H1 (cell line): ENCODE data around the gene ADCY5. TPM values are rescaled to one million over a fixed set of nuclear protein-coding genes. Genes with fewer than 3 reads are reported as not detected.

ENCODE experiments used
- CTCF ChIA-PET: fragments of 300-600 bp; sonication (Branson Sonifier 250); formaldehyde crosslinking; loops from one replicate; lab custom pipeline; 2021; ENCODE audit not compliant: partially characterized antibody; lab: Charles Lee
- POLR2A ChIA-PET: fragments of 300-600 bp; sonication (Branson Sonifier 250); formaldehyde crosslinking; loops from one replicate; lab custom pipeline; 2021; ENCODE audit warnings: inconsistent platforms; ENCODE audit not compliant: partially characterized antibody; lab: Charles Lee
- DNase-seq, 2 experiments: peaks; one replicate each; pipeline versions ENCODE4 v3.0.0 to v3.0.0-alpha.2; 2010 to 2022; ENCODE audit warnings: low spot score in 2 of 2, low read depth in 1 of 2, mixed read lengths in 1 of 2
- FAIRE-seq: peaks from 2 replicates; lab custom pipeline; 2011; peaks lifted over from hg19 to GRCh38; lab: Jason Lieb, UNC
- H2AFZ ChIP-seq: 2 replicates; pipeline ENCODE4 v1.8.1; 2012; ENCODE audit warnings: low read length, inconsistent platforms
- H2AK5ac ChIP-seq: 2 replicates; pipeline ENCODE4 v1.6.1; 2013; ENCODE audit warnings: low read depth, low read length
- H2BK120ac ChIP-seq: replicated peaks from 2 replicates; pipeline ENCODE3; 2013; ENCODE audit warnings: low read depth, low read length, inconsistent platforms
- H2BK12ac ChIP-seq: 2 replicates; pipeline ENCODE4 v1.6.1; 2013; ENCODE audit warnings: low read depth, low read length
- H2BK15ac ChIP-seq: 2 replicates; pipeline ENCODE4 v1.6.1; 2013; ENCODE audit warnings: low read length
- H2BK20ac ChIP-seq: 2 replicates; pipeline ENCODE4 v1.6.1; 2013; ENCODE audit warnings: low read length
- H2BK5ac ChIP-seq: 2 replicates; pipeline ENCODE4 v1.6.1; 2013; ENCODE audit warnings: low read depth, low read length
- H3K14ac ChIP-seq: 2 replicates; pipeline ENCODE4 v1.6.1; 2013; ENCODE audit warnings: inconsistent platforms; ENCODE audit not compliant: insufficient read length
- H3K18ac ChIP-seq: 2 replicates; pipeline ENCODE4 v1.6.1; 2013; ENCODE audit warnings: low read length; ENCODE audit errors: extremely low read depth
- H3K23ac ChIP-seq: 2 replicates; pipeline ENCODE4 v1.6.1; 2013; ENCODE audit warnings: inconsistent platforms; ENCODE audit not compliant: insufficient read length
- H3K23me2 ChIP-seq: 2 replicates; pipeline ENCODE4 v1.6.1; 2013; ENCODE audit warnings: low read depth, low read length
- H3K27ac ChIP-seq: 2 replicates; pipeline ENCODE4 v1.6.1; 2011; ENCODE audit warnings: low read depth, low read length, inconsistent platforms
- H3K27me3 ChIP-seq, 4 experiments: replicated peaks in 1 of 4; 1 replicate in 1 of 4; 2 replicates in 3 of 4; pipeline versions ENCODE4 v1.6.1 to v1.8.1; 2011 to 2013; ENCODE audit warnings: low read length in 3 of 4, mild to moderate bottlenecking in 3 of 4, inconsistent platforms in 2 of 4, mixed read lengths in 2 of 4, moderate library complexity in 1 of 4; ENCODE audit not compliant: control insufficient read depth in 3 of 4, insufficient read depth in 3 of 4; ENCODE audit errors: extremely low read depth in 1 of 4
- H3K36me3 ChIP-seq, 4 experiments: 2 replicates each; pipeline versions ENCODE4 v1.6.1 to v1.8.1; 2011 to 2013; ENCODE audit warnings: mild to moderate bottlenecking in 4 of 4, low read length in 3 of 4, moderate library complexity in 2 of 4, control low read depth in 1 of 4, inconsistent platforms in 1 of 4; ENCODE audit not compliant: insufficient read depth in 4 of 4, control insufficient read depth in 2 of 4
- H3K4ac ChIP-seq: replicated peaks from 2 replicates; pipeline ENCODE3; 2013; ENCODE audit warnings: low read length, low read depth, mixed read lengths, inconsistent platforms; ENCODE audit not compliant: insufficient read length
- H3K4me1 ChIP-seq, 4 experiments: replicated peaks in 1 of 4; 1 replicate in 1 of 4; 2 replicates in 3 of 4; pipeline versions ENCODE4 v1.6.1 to v1.8.1; 2011 to 2013; ENCODE audit warnings: low read length in 3 of 4, inconsistent platforms in 2 of 4, mixed read lengths in 1 of 4; ENCODE audit not compliant: insufficient read depth in 4 of 4, control insufficient read depth in 3 of 4
- H3K4me2 ChIP-seq, 2 experiments: 2 replicates each; pipeline versions ENCODE4 v1.6.1 to v1.8.1; 2011 to 2013; ENCODE audit warnings: low read depth in 2 of 2, low read length in 2 of 2, control low read depth in 1 of 2, inconsistent platforms in 1 of 2, mild to moderate bottlenecking in 1 of 2; ENCODE audit not compliant: insufficient read depth in 1 of 2
- H3K4me3 ChIP-seq, 4 experiments: fragments of 200-600, 300-600 bp in 1 of 4; sonication (generic), shearing (Covaris generic), sonication (Bioruptor Twin) in 1 of 4; 2 replicates each; pipeline versions ENCODE4 v1.5.1 to v1.8.1; 2011 to 2016; ENCODE audit warnings: low read length in 4 of 4, low read depth in 3 of 4, control low read depth in 2 of 4, inconsistent platforms in 2 of 4, mild to moderate bottlenecking in 2 of 4, mixed read lengths in 1 of 4, moderate library complexity in 1 of 4; ENCODE audit not compliant: insufficient read depth in 2 of 4; ENCODE audit errors: extremely low read depth in 1 of 4
- H3K56ac ChIP-seq: replicated peaks from 2 replicates; pipeline ENCODE3; 2013; ENCODE audit warnings: low read depth, mild to moderate bottlenecking, mixed read lengths, low read length, inconsistent platforms; ENCODE audit not compliant: insufficient read length
- H3K79me1 ChIP-seq: 2 replicates; pipeline ENCODE4 v1.6.1; 2013; ENCODE audit warnings: low read depth, low read length, control low read depth
- H3K79me2 ChIP-seq, 2 experiments: 2 replicates each; pipeline versions ENCODE4 v1.6.1 to v1.8.1; 2012 to 2013; ENCODE audit warnings: low read length in 2 of 2, mild to moderate bottlenecking in 2 of 2, inconsistent platforms in 1 of 2; ENCODE audit not compliant: insufficient read depth in 2 of 2, control insufficient read depth in 1 of 2
- H3K9ac ChIP-seq, 4 experiments: replicated peaks in 1 of 4; 1 replicate in 1 of 4; 2 replicates in 3 of 4; pipeline versions ENCODE4 v1.6.1 to v1.8.1; 2011 to 2013; ENCODE audit warnings: low read depth in 3 of 4, low read length in 3 of 4, control low read depth in 2 of 4, mild to moderate bottlenecking in 2 of 4, moderate library complexity in 2 of 4, inconsistent platforms in 1 of 4; ENCODE audit errors: extremely low read depth in 1 of 4
- H3K9me3 ChIP-seq, 2 experiments: 2 replicates each; pipeline versions ENCODE4 v1.6.1 to v1.8.1; 2012 to 2013; ENCODE audit warnings: mild to moderate bottlenecking in 2 of 2, moderate library complexity in 2 of 2, control low read depth in 1 of 2, inconsistent platforms in 1 of 2, low read depth in 1 of 2, low read length in 1 of 2, mixed read lengths in 1 of 2; ENCODE audit not compliant: insufficient read depth in 2 of 2
- H4K20me1 ChIP-seq, 2 experiments: replicated peaks in 1 of 2; 2 replicates each; pipeline versions ENCODE3 to v1.8.1; 2011 to 2013; ENCODE audit warnings: inconsistent platforms in 2 of 2, low read length in 2 of 2, mild to moderate bottlenecking in 1 of 2; ENCODE audit not compliant: insufficient read depth in 2 of 2, control insufficient read depth in 1 of 2
- H4K5ac ChIP-seq: 2 replicates; pipeline ENCODE4 v1.6.1; 2013; ENCODE audit warnings: low read length, low read depth, mixed read lengths, inconsistent platforms; ENCODE audit not compliant: insufficient read length
- H4K8ac ChIP-seq: 2 replicates; pipeline ENCODE4 v1.8.0; 2013; ENCODE audit warnings: mild to moderate bottlenecking, moderate library complexity, low read length, inconsistent platforms; ENCODE audit not compliant: insufficient read depth; ENCODE audit errors: extremely low read depth
- H4K91ac ChIP-seq: replicated peaks from 2 replicates; pipeline ENCODE3; 2013; ENCODE audit warnings: low read length, mixed read lengths, inconsistent platforms; ENCODE audit not compliant: insufficient read length
- ATF3 ChIP-seq: IDR thresholded peaks from 2 replicates; pipeline ENCODE4 v1.6.1; 2011; ENCODE audit warnings: low read depth, mild to moderate bottlenecking, low read length; ENCODE audit not compliant: insufficient read depth
- BACH1 ChIP-seq: IDR thresholded peaks from 2 replicates; pipeline ENCODE4 v1.6.1; 2012; ENCODE audit warnings: low read length, improper control_type of control experiment
- HDAC2 ChIP-seq, 2 experiments: fragments of 300-600 bp in 1 of 2; sonication (generic) in 1 of 2; IDR thresholded peaks; 2 replicates each; pipeline ENCODE4 v1.6.1; 2011 to 2012; ENCODE audit warnings: low read depth in 2 of 2, low read length in 2 of 2, mild to moderate bottlenecking in 2 of 2, moderate library complexity in 2 of 2, borderline replicate concordance in 1 of 2, inconsistent platforms in 1 of 2
- RNF2 ChIP-seq: fragments of 200-900, 300-1000 bp; sonication (generic); IDR thresholded peaks from 2 replicates; pipeline ENCODE4 v1.7.1; 2016; ENCODE audit warnings: borderline replicate concordance, low read depth, mild to moderate bottlenecking, antibody characterized with exemption, low read length; ENCODE audit not compliant: poor library complexity, severe bottlenecking; ENCODE audit errors: missing control alignments
- SIN3A ChIP-seq, 2 experiments: IDR thresholded peaks in 1 of 2; conservative IDR thresholded peaks in 1 of 2; 2 replicates each; pipeline ENCODE4 v1.6.1; 2011 to 2012; ENCODE audit warnings: low read length in 2 of 2, improper control_type of control experiment in 1 of 2, low read depth in 1 of 2, mild to moderate bottlenecking in 1 of 2
- TAF7 ChIP-seq: optimal IDR thresholded peaks from 2 replicates; pipeline ENCODE3; 2011; ENCODE audit warnings: low read depth, mild to moderate bottlenecking, inconsistent platforms, low read length, moderate library complexity, borderline replicate concordance
- TBP ChIP-seq: IDR thresholded peaks from 2 replicates; pipeline ENCODE4 v1.6.1; 2011; ENCODE audit warnings: low read depth, low read length, improper control_type of control experiment
- WGBS, 2 experiments: shearing (Covaris generic) in 1 of 2; methylation state at CpG; one replicate each; pipeline versions ENCODE4 v1.1.6 to v1.1.7; 2013 to 2015; ENCODE audit warnings: low lambda C conversion rate in 2 of 2, mixed read lengths in 2 of 2, inconsistent platforms in 1 of 2, low coverage in 1 of 2, missing lambda C conversion rate in 1 of 2; ENCODE audit not compliant: insufficient replicate concordance in 2 of 2, insufficient coverage in 1 of 2, insufficient read length in 1 of 2; ENCODE audit errors: extremely low coverage in 1 of 2, missing lambda C conversion rate in 1 of 2; 5-methylcytosine and 5-hydroxymethylcytosine counted together
- polyA plus RNA-seq, 7 experiments: library from polyadenylated mRNA; depleted of rRNA in 3 of 7; stranded (reverse) in 5 of 7; unstranded in 2 of 7; fragments of >200 nt in 5 of 7; fragments of 200-250 nt in 2 of 7; gene quantifications; 1 replicate in 5 of 7; 2 replicates in 1 of 7; 4 replicates in 1 of 7; pipeline versions ENCODE4 v1.2.1 to v1.2.3, GENCODE V29; 2011 to 2013; ENCODE audit warnings: missing spikeins in 2 of 7, mixed read lengths in 2 of 7
- total RNA-seq: library from RNA; stranded (reverse); fragmentation: NEBNext Ultra II Directional; extraction: Animal tissue kit (Norgen Biotek cat#: 25700); gene quantifications from 2 replicates; pipeline ENCODE4 v1.2.1, GENCODE V29; 2021
- TF ChIP-seq, protein P1 (sequence below): IDR thresholded peaks from 2 replicates; pipeline ENCODE4 v1.6.1; 2012; ENCODE audit warnings: inconsistent platforms

ADCY5 gene
- total and polyA plus RNA-seq, 2 of the 8 experiments (the other 6 are each of a cell fraction or from before 2014, with no cell fraction given) = 18.9 to 40.8 TPM

DNA sequence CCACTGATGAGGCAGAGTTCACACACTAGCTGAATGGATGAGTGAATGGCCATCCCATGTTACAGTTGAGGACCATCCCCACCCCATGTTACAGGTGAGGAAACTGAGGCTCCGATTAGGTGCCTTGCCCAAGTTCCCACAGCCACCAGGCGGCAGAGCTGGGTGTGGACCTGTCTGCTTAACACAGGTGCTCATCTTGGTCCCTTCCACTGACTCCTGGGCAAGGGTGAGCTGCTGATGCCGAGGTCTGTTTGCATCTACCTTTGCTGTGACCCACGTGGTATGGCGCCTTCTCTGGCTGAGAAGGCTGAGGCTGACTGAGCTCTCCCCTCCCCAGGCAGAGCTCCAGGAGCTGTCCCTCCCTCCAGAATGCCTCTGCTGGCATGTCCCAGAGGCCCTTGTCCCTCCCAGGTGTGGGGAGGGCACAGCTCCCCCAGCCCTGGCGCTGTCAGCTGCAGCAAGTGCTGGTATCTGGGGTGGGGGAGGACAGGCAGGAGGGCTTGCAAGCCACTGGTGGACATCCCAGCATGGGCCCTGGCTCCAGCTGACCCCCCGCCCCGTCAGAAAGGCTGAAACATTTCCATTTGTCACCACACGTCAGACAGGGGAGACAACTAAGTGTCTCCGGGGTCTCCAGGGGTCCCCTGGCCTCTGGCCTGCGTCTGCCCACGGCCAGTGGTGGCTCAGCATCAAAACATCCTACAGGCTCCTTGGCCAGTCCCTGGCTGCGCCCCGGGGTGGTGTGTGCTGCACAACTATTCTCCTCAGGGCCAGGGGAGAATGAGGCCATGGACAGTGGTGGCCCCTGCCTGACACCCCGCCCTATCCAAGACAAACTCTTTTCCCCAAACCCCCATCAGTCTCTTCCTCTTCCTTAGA, 105.4 kb downstream of the ADCY5 start:
- H4K8ac ChIP-seq = no peak overlapping the region
- peak overlapping the region; percentile 49; the same call in 1 of the 2 replicates for H2BK5ac ChIP-seq
- H2BK15ac ChIP-seq = no peak overlapping the region
- no peak overlapping the region for H4K5ac ChIP-seq
- ChIA-PET CTCF (interaction anchor here (0.8 to 4.7 kb wide), 17 partner anchors 10 to 208 kb away, joined by 3 to 43 read pairs (median 4); no protein-coding TSS in a partner anchor), POLR2A (interaction anchor here (1.0 kb wide), 1 partner anchor 29 kb away, joined by 4 read pairs; no protein-coding TSS in a partner anchor)
- 87% methylated on average over 15 of the region's 15 CpGs; no CpG with 5 or more reads in 1 of the 2 experiments for WGBS, 2 experiments
- peak overlapping the region; percentile 70; the same call in 1 of the 2 replicates for H2AK5ac ChIP-seq
- no peak overlapping the region for H3K23ac ChIP-seq
- peak overlapping the region; percentile 1; the same call in 1 of the 2 replicates for H3K18ac ChIP-seq
- no peak overlapping the region for H3K9ac ChIP-seq
- H2BK120ac ChIP-seq = no peak overlapping the region
- peaks cover 5 to 17% (median 9%) of the 10 kb centered on the region in 4 experiments; a peak in 6 of 7 replicates for H3K4me1 ChIP-seq
- H3K27me3 ChIP-seq = no peaks in the 10 kb centered on the region
- no peak overlapping the region for H3K14ac ChIP-seq
- H2BK20ac ChIP-seq = 0 out of 2 replicates have a peak overlapping the region, but pooled peaks have one; percentile 4
- no peak overlapping the region for H3K27ac ChIP-seq
- H4K20me1 ChIP-seq = no peaks in the 10 kb centered on the region
- no peak overlapping the region for H4K91ac ChIP-seq
- H2BK12ac ChIP-seq = peak overlapping the region; percentile 86; the same call in 1 of the 2 replicates
- TF ChIP-seq ATF3 (no peak), BACH1 (no peak), SIN3A (conservative IDR thresholded peaks at IDR 0.05 in 1 of 2, IDR thresholded peaks at IDR 0.05 in 1 of 2; ENCODE audit: low read depth in 1 of 2, low read length in 2 of 2) (no peak), TBP (no peak), TAF7 (no peak), HDAC2 (IDR thresholded peaks at IDR 0.05; ENCODE audit: borderline replicate concordance in 1 of 2, low read depth in 2 of 2, low read length in 2 of 2) (no peak), RNF2 (no peak)
- TF ChIP-seq, protein P1, sequence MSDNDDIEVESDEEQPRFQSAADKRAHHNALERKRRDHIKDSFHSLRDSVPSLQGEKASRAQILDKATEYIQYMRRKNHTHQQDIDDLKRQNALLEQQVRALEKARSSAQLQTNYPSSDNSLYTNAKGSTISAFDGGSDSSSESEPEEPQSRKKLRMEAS = no peak
- no peaks in the 10 kb centered on the region for H3K79me1 ChIP-seq
- no peaks in the 10 kb centered on the region for H3K79me2 ChIP-seq
- H3K9me3 ChIP-seq = no peaks in the 10 kb centered on the region
- H3K56ac ChIP-seq = no peak overlapping the region
- H2AFZ ChIP-seq = no peak overlapping the region
- no peak for DNase-seq
- H3K4me2 ChIP-seq = no peak overlapping the region
- no peak overlapping the region for H3K4ac ChIP-seq
- H3K36me3 ChIP-seq = no peaks in the 10 kb centered on the region
- no peak for FAIRE-seq
- no peaks in the 10 kb centered on the region for H3K23me2 ChIP-seq
- no peak overlapping the region for H3K4me3 ChIP-seq
